BE2C (cell line): Measurements from ENCODE around the gene SLC9A8.

Experiments used
- DNase-seq: peaks from one replicate; pipeline ENCODE4 v3.0.0-alpha.2; 2020
- H3K27me3 ChIP-seq: fragments of 250-450 bp; sonication (Bioruptor Pico); 2 replicates; pipeline ENCODE4 v1.5.1; 2020; ENCODE audit warnings: mild to moderate bottlenecking
- H3K36me3 ChIP-seq: fragments of 250-450 bp; sonication (Bioruptor Pico); 2 replicates; pipeline ENCODE4 v1.5.1; 2020; ENCODE audit warnings: mild to moderate bottlenecking
- H3K4me1 ChIP-seq: fragments of 250-450 bp; sonication (Bioruptor Pico); 2 replicates; pipeline ENCODE4 v1.5.1; 2020
- H3K4me3 ChIP-seq: 2 replicates; pipeline ENCODE4 v1.5.1; 2011; ENCODE audit warnings: low read depth, low read length
- H3K9me3 ChIP-seq: fragments of 250-450 bp; sonication (Bioruptor Pico); 2 replicates; pipeline ENCODE4 v1.5.1; 2020
- TF ChIP-seq, protein P1 (sequence below): IDR thresholded peaks from 2 replicates; pipeline ENCODE4 v1.5.1; 2012; ENCODE audit warnings: mild to moderate bottlenecking, low read depth, low read length

Gene SLC9A8

DNA sequence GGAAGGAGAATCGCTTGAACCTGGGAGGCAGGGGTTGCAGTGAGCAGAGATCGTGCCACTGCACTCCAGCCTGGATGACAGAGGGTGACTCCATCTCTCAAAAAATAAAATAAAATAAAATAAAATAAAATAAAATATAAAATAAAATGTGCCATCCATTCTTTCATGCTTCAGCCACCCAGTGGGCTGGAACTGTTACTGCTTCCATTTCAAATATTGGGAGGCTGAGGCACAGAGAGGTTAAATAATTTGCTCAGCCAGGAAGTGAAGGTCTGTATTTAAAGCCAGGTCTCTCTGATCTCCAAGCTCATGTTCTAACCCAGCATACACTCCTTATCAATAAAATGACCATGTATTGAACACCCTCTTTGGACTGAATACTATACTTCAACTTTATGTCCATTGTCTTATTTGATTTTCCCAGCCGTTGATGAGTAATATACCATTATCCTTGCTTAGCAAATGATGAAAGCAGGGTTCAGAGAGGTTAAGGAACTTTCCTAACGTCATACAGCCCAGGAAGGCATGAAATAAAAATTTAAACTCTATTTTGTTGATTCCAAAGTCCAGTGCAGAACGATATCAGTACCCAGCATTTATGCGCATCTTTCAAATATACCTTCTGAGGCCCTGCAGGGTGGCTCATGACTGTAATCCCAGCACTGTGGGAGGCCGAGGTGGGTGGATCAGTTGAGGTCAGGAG, 25.8 kb upstream of the SLC9A8 start:
- Histone ChIP-seq H3K27me3 (no peaks in the 10 kb centered on the region), H3K4me3 (no peak overlapping the region), H3K36me3 (no peaks in the 10 kb centered on the region), H3K4me1 (no peaks in the 10 kb centered on the region), H3K9me3 (no peaks in the 10 kb centered on the region)
- TF ChIP-seq, protein P1, sequence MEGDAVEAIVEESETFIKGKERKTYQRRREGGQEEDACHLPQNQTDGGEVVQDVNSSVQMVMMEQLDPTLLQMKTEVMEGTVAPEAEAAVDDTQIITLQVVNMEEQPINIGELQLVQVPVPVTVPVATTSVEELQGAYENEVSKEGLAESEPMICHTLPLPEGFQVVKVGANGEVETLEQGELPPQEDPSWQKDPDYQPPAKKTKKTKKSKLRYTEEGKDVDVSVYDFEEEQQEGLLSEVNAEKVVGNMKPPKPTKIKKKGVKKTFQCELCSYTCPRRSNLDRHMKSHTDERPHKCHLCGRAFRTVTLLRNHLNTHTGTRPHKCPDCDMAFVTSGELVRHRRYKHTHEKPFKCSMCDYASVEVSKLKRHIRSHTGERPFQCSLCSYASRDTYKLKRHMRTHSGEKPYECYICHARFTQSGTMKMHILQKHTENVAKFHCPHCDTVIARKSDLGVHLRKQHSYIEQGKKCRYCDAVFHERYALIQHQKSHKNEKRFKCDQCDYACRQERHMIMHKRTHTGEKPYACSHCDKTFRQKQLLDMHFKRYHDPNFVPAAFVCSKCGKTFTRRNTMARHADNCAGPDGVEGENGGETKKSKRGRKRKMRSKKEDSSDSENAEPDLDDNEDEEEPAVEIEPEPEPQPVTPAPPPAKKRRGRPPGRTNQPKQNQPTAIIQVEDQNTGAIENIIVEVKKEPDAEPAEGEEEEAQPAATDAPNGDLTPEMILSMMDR = peak; percentile 47
- DNase-seq = no peak

- no peak for DNase-seq
- no peaks in the 10 kb centered on the region for H3K36me3 ChIP-seq
- H3K9me3 ChIP-seq = no peaks in the 10 kb centered on the region
- H3K4me3 ChIP-seq = no peak overlapping the region
- no peaks in the 10 kb centered on the region for H3K27me3 ChIP-seq
- TF ChIP-seq, protein P1 = no peak
- H3K4me1 ChIP-seq = no peaks in the 10 kb centered on the region
These were observed 25.0 kb upstream of the SLC9A8 start for GRCh38 chr20:49787371-49788357.

GRCh38 chr20:49790077-49790798, 22.4 kb upstream of the SLC9A8 start:
- no peaks in the 10 kb centered on the region for H3K9me3 ChIP-seq
- TF ChIP-seq, protein P1 = no peak
- no peaks in the 10 kb centered on the region for H3K4me1 ChIP-seq
- no peak for DNase-seq
- no peaks in the 10 kb centered on the region for H3K36me3 ChIP-seq
- no peaks in the 10 kb centered on the region for H3K27me3 ChIP-seq
- H3K4me3 ChIP-seq = no peak overlapping the region

DNA sequence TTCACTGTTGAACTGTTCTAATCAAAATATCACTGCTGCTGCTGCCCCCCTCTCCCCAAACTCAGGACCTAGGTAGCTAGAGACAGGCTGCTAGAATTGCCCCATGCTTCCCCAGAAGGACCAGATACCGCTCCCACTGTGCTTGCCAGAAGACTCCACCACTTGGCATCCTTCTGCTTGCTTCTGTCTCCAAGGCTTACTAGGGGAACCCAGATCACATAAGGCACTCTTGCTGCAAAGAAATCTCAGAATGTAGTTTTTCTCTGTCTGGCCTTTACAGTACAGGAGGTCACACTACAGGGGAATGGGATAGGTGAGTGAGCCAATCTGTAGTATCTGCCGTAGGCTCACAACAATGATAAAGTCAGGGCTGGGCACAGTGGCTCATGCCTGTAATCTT, 21.5 kb upstream of the SLC9A8 start:
- TF ChIP-seq, protein P1 = no peak
- H3K4me1 ChIP-seq = no peaks in the 10 kb centered on the region

GRCh38 chr20:49792006-49792405, 20.6 kb upstream of the SLC9A8 start:
- Histone ChIP-seq H3K4me3 (no peak overlapping the region), H3K9me3 (no peaks in the 10 kb centered on the region), H3K27me3 (no peaks in the 10 kb centered on the region), H3K36me3 (no peaks in the 10 kb centered on the region), H3K4me1 (no peaks in the 10 kb centered on the region)
- DNase-seq = no peak
- TF ChIP-seq, protein P1 = no peak

More for the DNA sequence above, 21.5 kb upstream of the SLC9A8 start:
- no peak overlapping the region for H3K4me3 ChIP-seq
- DNase-seq = no peak
- no peaks in the 10 kb centered on the region for H3K9me3 ChIP-seq
- no peaks in the 10 kb centered on the region for H3K27me3 ChIP-seq
- H3K36me3 ChIP-seq = no peaks in the 10 kb centered on the region
